NCI-H446 treated with DMSO at 0.1 percent for 48 hours (cell line): ENCODE results near the gene PAX1.

ENCODE experiments used
- DNase-seq: peaks from one replicate; lab custom pipeline; 2025; lab: John Stamatoyannopoulos, UW

The PAX1 gene

GRCh38 chr20:21705575-21706260 lies at the start of gene PAX1:
TSS of gene PAX1 (plus strand) at chr20:21705664. CDS start at chr20:21705713, 49 bp downstream.
- DNase-seq = no peak

GRCh38 chr20:21656308-21657067 lies 49.0 kb upstream of the PAX1 start:
- no peak for DNase-seq

GRCh38 chr20:21661488-21662055 lies 43.9 kb upstream of the PAX1 start:
- no peak for DNase-seq

- no peak for DNase-seq
Measured at GRCh38 chr20:21663465-21663864, 42.0 kb upstream of the PAX1 start.

GRCh38 chr20:21665687-21666446 lies 39.6 kb upstream of the PAX1 start:
- DNase-seq = no peak

- no peak for DNase-seq
Measured at GRCh38 chr20:21670126-21670525, 35.3 kb upstream of the PAX1 start.

GRCh38 chr20:21670981-21671380 lies 34.5 kb upstream of the PAX1 start:
- no peak for DNase-seq

- no peak for DNase-seq
Measured at GRCh38 chr20:21677261-21677660, 28.2 kb upstream of the PAX1 start.

- DNase-seq = no peak
Measured at GRCh38 chr20:21677781-21678180, 27.7 kb upstream of the PAX1 start.

- DNase-seq = no peak
Measured at GRCh38 chr20:21681234-21681921, 24.1 kb upstream of the PAX1 start.

- DNase-seq = no peak
Measured at GRCh38 chr20:21681922-21682318, 23.5 kb upstream of the PAX1 start.

GRCh38 chr20:21682521-21682954 lies 22.9 kb upstream of the PAX1 start:
- DNase-seq = no peak

- DNase-seq = no peak
Measured at GRCh38 chr20:21684671-21685070, 20.8 kb upstream of the PAX1 start.

GRCh38 chr20:21685981-21686380 lies 19.5 kb upstream of the PAX1 start:
- DNase-seq = no peak

GRCh38 chr20:21693322-21693721 lies 12.1 kb upstream of the PAX1 start:
- no peak for DNase-seq

GRCh38 chr20:21698494-21699215 lies 6.8 kb upstream of the PAX1 start:
- DNase-seq = no peak

GRCh38 chr20:21699216-21699508 lies 6.3 kb upstream of the PAX1 start:
- no peak for DNase-seq

GRCh38 chr20:21701171-21701876 lies 4.1 kb upstream of the PAX1 start:
- DNase-seq = no peak

- DNase-seq = no peak
Measured at GRCh38 chr20:21702016-21702415, 3.4 kb upstream of the PAX1 start.

- no peak for DNase-seq
Measured at GRCh38 chr20:21702553-21703470, 2.7 kb upstream of the PAX1 start.
